Body of pancreas (tissue), 4 donors: ENCODE results near the gene TMEM9. TPM values are rescaled to one million over a fixed set of nuclear protein-coding genes. Genes with fewer than 3 reads are reported as not detected.
A peak's percentile ranks its signal among the peaks of the same experiment; 100 is the strongest.

Experiments
- ATAC-seq: fragments of 150-250 bp; one replicate; pipeline ENCODE4 v1.9.1; 2016
- DNase-seq, 4 donors: peaks; one replicate each; pipeline ENCODE4 v3.0.0-alpha.2; 2019
- H3K27ac ChIP-seq, 4 donors: fragments of 200-600 bp; sonication (generic); 1 replicate in 3 of 4; 2 replicates in 1 of 4; pipeline versions ENCODE4 v1.5.1 to v1.6.1; 2016 to 2019; ENCODE audit warnings: mild to moderate bottlenecking in 1 of 4, mixed read lengths in 1 of 4, moderate library complexity in 1 of 4
- H3K27me3 ChIP-seq, 2 donors: fragments of 200-600 bp; sonication (generic); one replicate each; pipeline ENCODE4 v1.6.0; 2016; ENCODE audit warnings: mild to moderate bottlenecking in 1 of 2
- H3K36me3 ChIP-seq, 2 donors: fragments of 200-600 bp; sonication (generic); replicated peaks in 1 of 2; 2 replicates each; pipeline ENCODE4 v1.5.1; 2016; ENCODE audit warnings: low read depth in 2 of 2; ENCODE audit not compliant: insufficient read depth in 1 of 2
- H3K4me1 ChIP-seq: fragments of 200-600 bp; sonication (generic); one replicate; pipeline ENCODE4 v1.6.0; 2016
- H3K4me3 ChIP-seq, 2 donors: fragments of 200-600 bp; sonication (generic); 1 replicate in 1 of 2; 2 replicates in 1 of 2; pipeline ENCODE4 v1.5.1; 2016 to 2019
- H3K9me3 ChIP-seq, 3 donors: fragments of 200-600 bp; sonication (generic); 1 replicate in 2 of 3; 2 replicates in 1 of 3; pipeline ENCODE4 v1.5.1; 2016
- POLR2A ChIP-seq, 3 donors: fragments of 450-650 bp; IDR thresholded peaks; one replicate each; pipeline ENCODE4 v1.6.1; 2016; ENCODE audit warnings: antibody characterized with exemption in 3 of 3, mild to moderate bottlenecking in 2 of 3
- WGBS, 2 donors: methylation state at CpG; one replicate each; pipeline ENCODE4 v1.1.5; 2017; 5-methylcytosine and 5-hydroxymethylcytosine counted together
- intact Hi-C: fragments of 100-400 bp; cut with DNase I; formaldehyde crosslinking; loops from one replicate; pipeline ENCODE4 v1.15.1; 2023
- total RNA-seq, 2 donors: library from RNA; depleted of rRNA; stranded (reverse); fragments of >200 nt; gene quantifications; one replicate each; pipeline ENCODE4 v1.1.0, GENCODE V29; 2016
- TF ChIP-seq, protein P1 (sequence below), 7 experiments: fragments of 450-650 bp in 4 of 7; fragments of 200-600 bp in 3 of 7; sonication (generic) in 3 of 7; IDR thresholded peaks; one replicate each; pipeline ENCODE4 v1.5.1; 2016 to 2019; ENCODE audit warnings: antibody characterized with exemption in 7 of 7

Gene TMEM9
- total RNA-seq, 2 donors from 2014 or later = 56.6 to 70.5 TPM

DNA sequence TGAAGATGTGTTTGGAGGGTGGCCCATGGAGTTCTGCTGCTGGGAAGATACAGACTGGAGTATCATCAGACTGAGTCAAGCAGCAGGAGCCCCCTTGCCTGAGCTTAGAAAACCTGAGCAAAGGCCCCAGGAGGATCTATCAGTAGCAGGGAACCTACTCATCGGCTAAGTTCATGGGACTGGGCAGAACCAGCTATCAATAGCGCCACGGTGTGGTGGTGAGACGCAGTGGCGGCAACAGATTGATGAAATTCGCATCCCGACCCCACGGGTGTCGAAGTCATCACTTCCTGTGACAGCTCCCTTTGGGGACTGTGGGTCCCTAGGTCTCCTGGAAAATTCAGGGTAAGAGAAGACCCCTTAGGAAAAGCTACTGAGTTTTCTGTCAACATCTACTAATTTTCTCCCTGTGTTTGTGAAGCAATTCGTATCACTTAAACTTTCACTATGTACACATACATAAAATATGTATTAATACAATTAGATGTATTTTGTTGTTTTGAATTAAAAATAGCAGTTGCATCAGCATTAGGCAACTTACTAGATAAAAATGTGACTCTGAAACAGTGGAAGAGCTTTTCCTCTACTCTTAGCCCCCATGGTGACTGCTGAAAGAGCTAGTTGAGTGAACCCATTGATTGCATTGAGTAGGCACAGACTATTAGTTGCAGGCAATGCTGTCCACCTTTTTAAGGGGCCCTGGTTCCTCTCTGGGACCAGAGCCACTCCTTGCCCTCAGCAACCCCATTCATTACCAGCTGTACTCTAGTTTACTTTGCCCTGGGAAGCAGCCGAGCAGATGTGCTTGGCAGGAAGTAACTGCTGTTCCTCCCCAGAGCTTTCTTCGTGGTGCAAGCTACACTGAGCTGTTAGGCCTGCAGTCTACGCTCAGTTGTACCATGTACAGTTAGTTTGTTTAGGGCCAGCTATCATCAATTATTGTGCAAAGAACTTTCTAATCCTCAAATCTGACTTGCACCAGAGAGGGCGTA lies 34.8 kb downstream of the TMEM9 start:
- Histone ChIP-seq H3K4me1 (peaks cover 21% of the 10 kb centered on the region), H3K9me3 (no peaks in the 10 kb centered on the region), H3K4me3 (no peak overlapping the region), H3K27me3 (no peaks in the 10 kb centered on the region), H3K36me3 (no peaks in the 10 kb centered on the region), H3K27ac (no peak overlapping the region)
- no peak for TF ChIP-seq POLR2A (IDR thresholded peaks at IDR 0.05)
- TF ChIP-seq, protein P1, sequence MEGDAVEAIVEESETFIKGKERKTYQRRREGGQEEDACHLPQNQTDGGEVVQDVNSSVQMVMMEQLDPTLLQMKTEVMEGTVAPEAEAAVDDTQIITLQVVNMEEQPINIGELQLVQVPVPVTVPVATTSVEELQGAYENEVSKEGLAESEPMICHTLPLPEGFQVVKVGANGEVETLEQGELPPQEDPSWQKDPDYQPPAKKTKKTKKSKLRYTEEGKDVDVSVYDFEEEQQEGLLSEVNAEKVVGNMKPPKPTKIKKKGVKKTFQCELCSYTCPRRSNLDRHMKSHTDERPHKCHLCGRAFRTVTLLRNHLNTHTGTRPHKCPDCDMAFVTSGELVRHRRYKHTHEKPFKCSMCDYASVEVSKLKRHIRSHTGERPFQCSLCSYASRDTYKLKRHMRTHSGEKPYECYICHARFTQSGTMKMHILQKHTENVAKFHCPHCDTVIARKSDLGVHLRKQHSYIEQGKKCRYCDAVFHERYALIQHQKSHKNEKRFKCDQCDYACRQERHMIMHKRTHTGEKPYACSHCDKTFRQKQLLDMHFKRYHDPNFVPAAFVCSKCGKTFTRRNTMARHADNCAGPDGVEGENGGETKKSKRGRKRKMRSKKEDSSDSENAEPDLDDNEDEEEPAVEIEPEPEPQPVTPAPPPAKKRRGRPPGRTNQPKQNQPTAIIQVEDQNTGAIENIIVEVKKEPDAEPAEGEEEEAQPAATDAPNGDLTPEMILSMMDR (IDR thresholded peaks at IDR 0.05) = peak; percentile 21 to 40 (median 29)
- peak in 3 of 4 donors; percentile 27 to 38 (median 36) for DNase-seq
- intact Hi-C loops = no loop called here
- WGBS, 2 donors = 31 to 65% methylated on average over 11 to 14 of the region's 14 CpGs
- ATAC-seq = no peak

DNA sequence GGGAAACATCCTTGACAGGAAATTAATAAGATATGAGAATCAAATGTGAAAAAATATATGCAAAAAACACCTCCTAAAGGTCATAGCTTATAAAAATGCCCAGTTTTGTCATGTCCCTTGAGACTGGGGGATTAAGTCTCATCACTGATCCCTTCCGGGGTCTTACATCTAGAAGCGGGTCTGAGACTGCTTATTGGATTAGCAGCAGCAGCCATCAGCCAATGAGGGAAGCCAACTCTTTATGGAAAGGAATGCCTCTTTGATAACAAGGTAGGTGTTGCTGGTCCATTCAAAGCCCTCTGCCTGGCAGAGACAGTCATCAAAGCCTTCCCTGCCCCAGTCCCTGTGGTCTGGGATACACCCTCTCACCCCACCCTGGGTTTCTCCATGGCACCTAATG lies 38.2 kb downstream of the TMEM9 start:
- TF ChIP-seq, protein P1 (IDR thresholded peaks at IDR 0.05) = no peak
- TF ChIP-seq POLR2A (IDR thresholded peaks at IDR 0.05) = no peak
- Histone ChIP-seq H3K4me1 (peaks cover 16% of the 10 kb centered on the region), H3K27ac (no peak overlapping the region), H3K27me3 (no peaks in the 10 kb centered on the region), H3K36me3 (no peaks in the 10 kb centered on the region), H3K4me3 (no peak overlapping the region), H3K9me3 (no peaks in the 10 kb centered on the region)
- intact Hi-C loops = no loop called here
- DNase-seq (no peak), ATAC-seq (no peak)
- WGBS, 2 donors = 100% methylated on average over 2 of the region's 2 CpGs

DNA sequence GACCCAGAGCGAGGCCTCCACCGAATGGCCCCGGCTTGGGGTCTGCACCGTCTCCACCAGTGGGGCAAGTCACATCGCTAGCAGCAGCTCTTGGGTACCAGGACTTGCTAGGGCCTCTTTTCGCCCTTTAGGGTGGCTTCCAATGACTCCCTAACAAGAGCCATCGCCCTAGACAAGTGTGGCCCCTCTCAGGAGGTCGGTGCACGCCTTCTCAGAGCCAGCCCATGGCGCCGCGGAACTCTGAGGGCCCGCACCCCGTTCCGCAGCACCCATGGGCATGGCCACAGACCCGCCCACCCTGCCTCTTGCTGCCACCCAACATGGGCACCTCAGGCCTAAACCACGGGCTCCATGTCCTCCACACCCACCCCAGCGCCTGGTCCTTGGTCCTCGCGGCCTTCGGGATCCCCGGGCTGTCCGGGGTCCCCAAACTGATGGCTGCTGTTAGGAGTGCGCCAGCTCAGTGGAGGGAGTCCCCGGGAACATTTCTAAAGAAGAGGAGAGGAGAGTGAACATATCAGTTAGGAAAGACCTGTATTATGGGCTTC lies 38.8 kb downstream of the TMEM9 start:
- no peaks in the 10 kb centered on the region for H3K9me3 ChIP-seq
- no peak for DNase-seq
- no peak overlapping the region for H3K4me3 ChIP-seq
- ATAC-seq = no peak
- TF ChIP-seq, protein P1 (IDR thresholded peaks at IDR 0.05) = no peak
- peaks cover 16% of the 10 kb centered on the region for H3K4me1 ChIP-seq
- intact Hi-C loops = no loop called here
- no peak overlapping the region for H3K27ac ChIP-seq
- H3K27me3 ChIP-seq = no peaks in the 10 kb centered on the region
- WGBS, 2 donors = 96 to 99% methylated on average over 16 to 25 of the region's 25 CpGs
- H3K36me3 ChIP-seq = no peaks in the 10 kb centered on the region

DNA sequence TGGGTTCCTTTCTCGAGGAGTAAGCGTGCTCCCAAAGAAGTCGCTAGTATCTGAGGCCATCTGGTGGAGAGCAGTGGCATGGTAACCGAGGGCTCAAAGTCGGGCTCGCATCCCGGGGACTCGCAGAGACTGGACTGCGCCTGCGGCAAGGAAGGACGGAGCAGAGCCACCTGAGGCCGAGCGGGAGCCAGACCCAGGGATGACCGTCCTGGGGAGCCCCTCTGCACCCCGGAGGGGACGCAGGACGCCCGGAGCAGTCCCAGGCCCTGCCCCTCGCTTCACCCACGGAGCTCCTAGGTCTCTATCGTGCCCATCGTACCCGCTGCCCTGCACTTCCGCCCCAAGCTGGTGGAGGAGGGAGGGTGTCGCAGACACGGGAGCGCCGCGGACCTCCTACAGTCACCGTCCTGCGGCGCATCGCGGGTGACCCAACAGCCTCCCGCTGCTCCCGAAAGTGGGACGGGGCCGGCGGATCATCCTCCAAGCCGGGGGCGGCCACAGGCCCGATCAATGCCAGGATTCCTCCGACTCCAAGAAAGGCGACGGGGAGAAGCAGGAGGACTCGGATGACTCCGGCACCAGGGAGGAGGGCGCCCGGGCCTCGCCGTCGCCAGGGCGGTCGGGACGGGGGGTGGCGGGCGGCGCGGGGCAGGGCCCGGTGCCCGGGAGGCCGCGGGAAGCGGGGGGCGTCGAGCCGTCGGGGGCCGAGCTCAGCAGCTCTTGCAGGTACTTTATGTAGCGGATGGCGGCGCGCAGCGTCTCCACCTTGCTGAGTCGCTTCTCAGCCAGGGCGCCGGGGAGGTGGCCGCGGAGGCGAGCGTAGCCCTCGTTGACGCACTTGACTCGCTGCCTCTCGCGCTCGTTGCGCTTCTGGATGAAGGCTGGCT lies 39.8 kb downstream of the TMEM9 start:
- intact Hi-C loops = no loop called here
- H3K9me3 ChIP-seq = no peaks in the 10 kb centered on the region
- ATAC-seq = peak; percentile 97
- no peaks in the 10 kb centered on the region for H3K36me3 ChIP-seq
- peak overlapping the region; percentile 5 to 89 (median 56) for H3K27ac ChIP-seq
- TF ChIP-seq, protein P1 (IDR thresholded peaks at IDR 0.05) = peak; percentile 65 to 95 (median 87)
- peak; percentile 79 to 91 (median 91) for TF ChIP-seq POLR2A (IDR thresholded peaks at IDR 0.05)
- H3K27me3 ChIP-seq = no peaks in the 10 kb centered on the region
- H3K4me3 ChIP-seq = peak overlapping the region; percentile 13 to 59
- 0 to 2% methylated on average over 9 to 75 of the region's 88 CpGs for WGBS, 2 donors
- peak; percentile 89 to 95 (median 92) for DNase-seq
- peaks cover 16% of the 10 kb centered on the region for H3K4me1 ChIP-seq
